ENCODE data around the gene LGI2.
"Not testable (repeated sequence)": the region's sequence is repeated elsewhere in the genome, so short reads cannot be mapped to it uniquely, and the experiment has no call there.

LGI2 gene

GRCh38 chr4:25015012-25015411 is 15.7 kb downstream of the LGI2 start:
- Histone ChIP-seq H3K27ac (ENCODE audit: low read depth, low read length) (no peak overlapping the region), H3K4me2 (ENCODE audit: low read length) (no peak overlapping the region), H3K79me2 (ENCODE audit: control insufficient read depth, insufficient read depth, low read length, poor library complexity) (no peaks in the 10 kb centered on the region), H3K18ac (ENCODE audit: low read length) (no peak overlapping the region), H2BK120ac (ENCODE audit: insufficient read depth, low read length, poor library complexity) (no peak overlapping the region), H2AK5ac (ENCODE audit: low read length) (no peak overlapping the region), H4K8ac (ENCODE audit: low read depth, low read length) (no peak overlapping the region), H3K9me3 (ENCODE audit: insufficient read depth, low read depth, low read length) (no peaks in the 10 kb centered on the region), H3K4ac (ENCODE audit: low read depth, low read length) (no peak overlapping the region), H2BK12ac (ENCODE audit: low read length) (no peak overlapping the region), H2BK5ac (ENCODE audit: low read depth, low read length, poor library complexity) (no peak overlapping the region), H3K9ac (ENCODE audit: low read length) (no peak overlapping the region), H3K23ac (ENCODE audit: low read length) (no peak overlapping the region), H3K4me1 (ENCODE audit: control insufficient read depth in 1 of 2, insufficient read depth in 2 of 2, low read length in 2 of 2) (peaks cover 3 to 7% of the 10 kb centered on the region in 2 experiments), H4K12ac (ENCODE audit: low read depth, low read length) (no peak overlapping the region), H3K14ac (ENCODE audit: low read length) (no peak overlapping the region), H3K4me3 (ENCODE audit: low read depth, low read length) (no peak overlapping the region), H3K79me1 (ENCODE audit: low read length) (no peaks in the 10 kb centered on the region), H3K36me3 (ENCODE audit: control insufficient read depth in 1 of 2, insufficient read depth in 2 of 2, low read length in 2 of 2) (no peaks in the 10 kb centered on the region), H3K27me3 (ENCODE audit: insufficient read depth, low read length) (no peaks in the 10 kb centered on the region), H4K91ac (ENCODE audit: low read depth, low read length) (no peak overlapping the region), H2AFZ (ENCODE audit: insufficient read depth, low read length, poor library complexity) (no peak overlapping the region)
- no peak for DNase-seq
- no CpG with 5 or more reads among the region's 3 CpGs for WGBS (ENCODE audit: extremely low coverage, insufficient coverage, insufficient read length)

- H3K23ac ChIP-seq (ENCODE audit: low read length); H3K36me3 ChIP-seq (ENCODE audit: control insufficient read depth in 1 of 2, insufficient read depth in 2 of 2, low read length in 2 of 2); H3K79me1 ChIP-seq (ENCODE audit: low read length); H2BK5ac ChIP-seq (ENCODE audit: low read depth, low read length, poor library complexity); H4K91ac ChIP-seq (ENCODE audit: low read depth, low read length); H2AK5ac ChIP-seq (ENCODE audit: low read length); H3K9me3 ChIP-seq (ENCODE audit: insufficient read depth, low read depth, low read length); H3K4ac ChIP-seq (ENCODE audit: low read depth, low read length); H4K8ac ChIP-seq (ENCODE audit: low read depth, low read length); H2AFZ ChIP-seq (ENCODE audit: insufficient read depth, low read length, poor library complexity); H3K14ac ChIP-seq (ENCODE audit: low read length); H2BK120ac ChIP-seq (ENCODE audit: insufficient read depth, low read length, poor library complexity); DNase-seq; H3K9ac ChIP-seq (ENCODE audit: low read length); H3K27ac ChIP-seq (ENCODE audit: low read depth, low read length); H4K12ac ChIP-seq (ENCODE audit: low read depth, low read length); H2BK12ac ChIP-seq (ENCODE audit: low read length); H3K27me3 ChIP-seq (ENCODE audit: insufficient read depth, low read length); H3K4me3 ChIP-seq (ENCODE audit: low read depth, low read length); H3K18ac ChIP-seq (ENCODE audit: low read length); H3K4me1 ChIP-seq (ENCODE audit: control insufficient read depth in 1 of 2, insufficient read depth in 2 of 2, low read length in 2 of 2); H3K79me2 ChIP-seq (ENCODE audit: control insufficient read depth, insufficient read depth, low read length, poor library complexity); H3K4me2 ChIP-seq (ENCODE audit: low read length): not testable (repeated sequence)
- WGBS (ENCODE audit: extremely low coverage, insufficient coverage, insufficient read length): no CpG with 5 or more reads among the region's 1 CpG
Observed at GRCh38 chr4:25014662-25014983, 16.1 kb downstream of the LGI2 start.

- Histone ChIP-seq H4K91ac (ENCODE audit: low read depth, low read length) (no peak overlapping the region), H3K79me1 (ENCODE audit: low read length) (no peaks in the 10 kb centered on the region), H4K8ac (ENCODE audit: low read depth, low read length) (no peak overlapping the region), H3K36me3 (ENCODE audit: control insufficient read depth in 1 of 2, insufficient read depth in 2 of 2, low read length in 2 of 2) (no peaks in the 10 kb centered on the region), H2BK12ac (ENCODE audit: low read length) (no peak overlapping the region), H2AK5ac (ENCODE audit: low read length) (no peak overlapping the region), H2BK120ac (ENCODE audit: insufficient read depth, low read length, poor library complexity) (no peak overlapping the region), H2AFZ (ENCODE audit: insufficient read depth, low read length, poor library complexity) (no peak overlapping the region), H3K4me2 (ENCODE audit: low read length) (no peak overlapping the region), H3K9me3 (ENCODE audit: insufficient read depth, low read depth, low read length) (no peaks in the 10 kb centered on the region), H3K23ac (ENCODE audit: low read length) (no peak overlapping the region), H3K27me3 (ENCODE audit: insufficient read depth, low read length) (no peaks in the 10 kb centered on the region), H3K18ac (ENCODE audit: low read length) (no peak overlapping the region), H3K27ac (ENCODE audit: low read depth, low read length) (no peak overlapping the region), H3K4ac (ENCODE audit: low read depth, low read length) (no peak overlapping the region), H3K9ac (ENCODE audit: low read length) (no peak overlapping the region), H2BK5ac (ENCODE audit: low read depth, low read length, poor library complexity) (no peak overlapping the region), H3K14ac (ENCODE audit: low read length) (no peak overlapping the region), H3K4me3 (ENCODE audit: low read depth, low read length) (no peak overlapping the region), H4K12ac (ENCODE audit: low read depth, low read length) (no peak overlapping the region), H3K79me2 (ENCODE audit: control insufficient read depth, insufficient read depth, low read length, poor library complexity) (no peaks in the 10 kb centered on the region), H3K4me1 (ENCODE audit: control insufficient read depth in 1 of 2, insufficient read depth in 2 of 2, low read length in 2 of 2) (peaks cover 0 to 3% of the 10 kb centered on the region in 2 experiments)
- no CpG with 5 or more reads among the region's 9 CpGs for WGBS (ENCODE audit: extremely low coverage, insufficient coverage, insufficient read length)
- no peak for DNase-seq
Observed at GRCh38 chr4:25013756-25014661, 16.7 kb downstream of the LGI2 start.

GRCh38 chr4:25012655-25013054 is 18.1 kb downstream of the LGI2 start:
- no peak overlapping the region for H3K4ac ChIP-seq (ENCODE audit: low read depth, low read length)
- H3K4me2 ChIP-seq (ENCODE audit: low read length): no peak overlapping the region
- no peaks in the 10 kb centered on the region for H3K79me2 ChIP-seq (ENCODE audit: control insufficient read depth, insufficient read depth, low read length, poor library complexity)
- no peak overlapping the region for H3K27ac ChIP-seq (ENCODE audit: low read depth, low read length)
- H3K14ac ChIP-seq (ENCODE audit: low read length): no peak overlapping the region
- peaks cover 0 to 3% of the 10 kb centered on the region in 2 experiments for H3K4me1 ChIP-seq (ENCODE audit: control insufficient read depth in 1 of 2, insufficient read depth in 2 of 2, low read length in 2 of 2)
- no CpG with 5 or more reads among the region's 8 CpGs for WGBS (ENCODE audit: extremely low coverage, insufficient coverage, insufficient read length)
- no peak for DNase-seq
- no peak overlapping the region for H3K18ac ChIP-seq (ENCODE audit: low read length)
- H2BK5ac ChIP-seq (ENCODE audit: low read depth, low read length, poor library complexity): no peak overlapping the region
- H4K91ac ChIP-seq (ENCODE audit: low read depth, low read length): no peak overlapping the region
- no peak overlapping the region for H2BK120ac ChIP-seq (ENCODE audit: insufficient read depth, low read length, poor library complexity)
- H2AK5ac ChIP-seq (ENCODE audit: low read length): no peak overlapping the region
- no peak overlapping the region for H4K8ac ChIP-seq (ENCODE audit: low read depth, low read length)
- no peaks in the 10 kb centered on the region for H3K9me3 ChIP-seq (ENCODE audit: insufficient read depth, low read depth, low read length)
- no peaks in the 10 kb centered on the region for H3K79me1 ChIP-seq (ENCODE audit: low read length)
- H3K36me3 ChIP-seq (ENCODE audit: control insufficient read depth in 1 of 2, insufficient read depth in 2 of 2, low read length in 2 of 2): no peaks in the 10 kb centered on the region
- H3K23ac ChIP-seq (ENCODE audit: low read length): no peak overlapping the region
- no peak overlapping the region for H3K9ac ChIP-seq (ENCODE audit: low read length)
- H2AFZ ChIP-seq (ENCODE audit: insufficient read depth, low read length, poor library complexity): no peak overlapping the region
- no peak overlapping the region for H2BK12ac ChIP-seq (ENCODE audit: low read length)
- H3K27me3 ChIP-seq (ENCODE audit: insufficient read depth, low read length): no peaks in the 10 kb centered on the region
- H3K4me3 ChIP-seq (ENCODE audit: low read depth, low read length): no peak overlapping the region
- no peak overlapping the region for H4K12ac ChIP-seq (ENCODE audit: low read depth, low read length)
